ENCODE results near the gene ERC1. TPM values are rescaled to one million over a fixed set of nuclear protein-coding genes. Genes with fewer than 3 reads are reported as not detected.
"Not testable (repeated sequence)": the region's sequence is repeated elsewhere in the genome, so short reads cannot be mapped to it uniquely, and the experiment has no call there.

The ERC1 gene
- total RNA-seq, 6 experiments from 2014 or later = 44.1 to 48.9 (median 47.9) TPM

- Mint-ChIP-seq H3K27me3 (ENCODE audit: insufficient read depth) (peaks cover 2% of the 10 kb centered on the region), H3K27ac (no peak overlapping the region), H3K36me3 (ENCODE audit: low read depth) (peaks cover 16% of the 10 kb centered on the region), H3K9me3 (no peaks in the 10 kb centered on the region), H3K4me3 (no peak overlapping the region), H3K4me1 (ENCODE audit: low read depth) (no peaks in the 10 kb centered on the region)
- TF ChIP-seq CTCF (IDR thresholded peaks at IDR 0.05) = no peak
- DNase-seq = no peak
These were observed 347.6 kb downstream of the ERC1 start for GRCh38 chr12:1338483-1339177.

GRCh38 chr12:1339178-1339541 is 348.1 kb downstream of the ERC1 start:
- not testable (repeated sequence) for H3K4me1 Mint-ChIP-seq (ENCODE audit: low read depth); H3K27me3 Mint-ChIP-seq (ENCODE audit: insufficient read depth); H3K4me3 Mint-ChIP-seq; H3K27ac Mint-ChIP-seq; H3K9me3 Mint-ChIP-seq; DNase-seq
- peaks cover 13% of the 10 kb centered on the region for H3K36me3 Mint-ChIP-seq (ENCODE audit: low read depth)

- H3K27ac Mint-ChIP-seq = no peak overlapping the region
- TF ChIP-seq CTCF (IDR thresholded peaks at IDR 0.05) = no peak
- H3K4me3 Mint-ChIP-seq = no peak overlapping the region
- peaks cover 6% of the 10 kb centered on the region for H3K36me3 Mint-ChIP-seq (ENCODE audit: low read depth)
- H3K27me3 Mint-ChIP-seq (ENCODE audit: insufficient read depth) = peaks cover 2% of the 10 kb centered on the region
- DNase-seq = no peak
- no peaks in the 10 kb centered on the region for H3K4me1 Mint-ChIP-seq (ENCODE audit: low read depth)
- no peaks in the 10 kb centered on the region for H3K9me3 Mint-ChIP-seq
These were observed 348.7 kb downstream of the ERC1 start for GRCh38 chr12:1339618-1340319.

GRCh38 chr12:1341270-1341669 is 350.2 kb downstream of the ERC1 start:
- not testable (repeated sequence) for H3K4me1 Mint-ChIP-seq (ENCODE audit: low read depth); DNase-seq; H3K4me3 Mint-ChIP-seq; H3K9me3 Mint-ChIP-seq; H3K36me3 Mint-ChIP-seq (ENCODE audit: low read depth); H3K27ac Mint-ChIP-seq; H3K27me3 Mint-ChIP-seq (ENCODE audit: insufficient read depth)

GRCh38 chr12:1343422-1343821 is 352.4 kb downstream of the ERC1 start:
- Mint-ChIP-seq H3K9me3 (no peaks in the 10 kb centered on the region), H3K4me3 (no peak overlapping the region), H3K36me3 (ENCODE audit: low read depth) (peaks cover 5% of the 10 kb centered on the region; the same call in 1 of the 2 replicates), H3K4me1 (ENCODE audit: low read depth) (peaks cover 20% of the 10 kb centered on the region), H3K27me3 (ENCODE audit: insufficient read depth) (peaks cover 2% of the 10 kb centered on the region), H3K27ac (no peak overlapping the region)
- no peak for TF ChIP-seq CTCF (IDR thresholded peaks at IDR 0.05)
- no peak for DNase-seq

GRCh38 chr12:1344245-1344644 is 353.2 kb downstream of the ERC1 start:
- Mint-ChIP-seq H3K27ac (no peak overlapping the region), H3K27me3 (ENCODE audit: insufficient read depth) (no peaks in the 10 kb centered on the region; the same call in none of the 2 replicates), H3K36me3 (ENCODE audit: low read depth) (peaks cover 5% of the 10 kb centered on the region; the same call in 1 of the 2 replicates), H3K4me1 (ENCODE audit: low read depth) (peaks cover 28% of the 10 kb centered on the region), H3K4me3 (no peak overlapping the region), H3K9me3 (no peaks in the 10 kb centered on the region)
- no peak for TF ChIP-seq CTCF (IDR thresholded peaks at IDR 0.05)
- DNase-seq = no peak

Measured in HFFc6 (cell line).